ENCODE data around the gene APAF1.
"Not testable (repeated sequence)": the region's sequence is repeated elsewhere in the genome, so short reads cannot be mapped to it uniquely, and the experiment has no call there.

The APAF1 gene

GRCh38 chr12:98727196-98727595, 82.1 kb downstream of the APAF1 start:
- no peak for DNase-seq

- no peak for DNase-seq
These were observed 85.3 kb downstream of the APAF1 start for GRCh38 chr12:98730412-98730811.

GRCh38 chr12:98733667-98734350, 88.7 kb downstream of the APAF1 start:
- no peak for DNase-seq

- no peak for DNase-seq
These were observed 90.7 kb downstream of the APAF1 start for GRCh38 chr12:98735821-98736220.

- no peak for DNase-seq
These were observed 91.5 kb downstream of the APAF1 start for GRCh38 chr12:98736352-98737321.

- DNase-seq = no peak
These were observed 92.2 kb downstream of the APAF1 start for GRCh38 chr12:98737322-98737712.

- DNase-seq = no peak
These were observed 92.9 kb downstream of the APAF1 start for GRCh38 chr12:98738002-98738401.

GRCh38 chr12:98738539-98738938, 93.4 kb downstream of the APAF1 start:
- no peak for DNase-seq

GRCh38 chr12:98740751-98741150, 95.7 kb downstream of the APAF1 start:
- no peak for DNase-seq

- DNase-seq = no peak
These were observed 96.1 kb downstream of the APAF1 start for GRCh38 chr12:98741196-98741555.

- no peak for DNase-seq
These were observed 96.6 kb downstream of the APAF1 start for GRCh38 chr12:98741556-98742265.

GRCh38 chr12:98743362-98743953, 98.4 kb downstream of the APAF1 start:
- DNase-seq = no peak

- DNase-seq = no peak
These were observed 99.6 kb downstream of the APAF1 start for GRCh38 chr12:98744680-98745079.

GRCh38 chr12:98745578-98746391, 100.7 kb downstream of the APAF1 start:
- peak; percentile 70 for DNase-seq

GRCh38 chr12:98748463-98748862, 103.4 kb downstream of the APAF1 start:
- DNase-seq = no peak

- DNase-seq = no peak
These were observed 105.4 kb downstream of the APAF1 start for GRCh38 chr12:98750511-98750910.

- no peak for DNase-seq
These were observed 106.6 kb downstream of the APAF1 start for GRCh38 chr12:98751580-98752115.

- no peak for DNase-seq
These were observed 107.6 kb downstream of the APAF1 start for GRCh38 chr12:98752726-98753125.

- DNase-seq = no peak
These were observed 109.0 kb downstream of the APAF1 start for GRCh38 chr12:98754095-98754494.

GRCh38 chr12:98755855-98756254, 110.8 kb downstream of the APAF1 start:
- DNase-seq = not testable (repeated sequence)

GRCh38 chr12:98757455-98757854, 112.4 kb downstream of the APAF1 start:
- DNase-seq = no peak
